Neuronal stem cell (in vitro differentiated cells): ENCODE measurements around the gene MYH7B.

Experiments
- DNase-seq: peaks from one replicate; pipeline ENCODE4 v3.0.0-alpha.2; 2013; ENCODE audit warnings: low spot score
- H2AFZ ChIP-seq: one replicate; pipeline ENCODE4 v1.6.1; 2013; ENCODE audit warnings: mild to moderate bottlenecking, low read length, inconsistent platforms
- H2AK5ac ChIP-seq: 2 replicates; pipeline ENCODE4 v1.6.1; 2013; ENCODE audit warnings: low read depth, mild to moderate bottlenecking, inconsistent platforms, low read length, moderate library complexity, mixed read lengths
- H2BK120ac ChIP-seq: 2 replicates; pipeline ENCODE4 v1.6.1; 2013; ENCODE audit warnings: low read depth, mild to moderate bottlenecking, inconsistent platforms, low read length, moderate library complexity, mixed read lengths
- H2BK12ac ChIP-seq: one replicate; pipeline ENCODE4 v1.6.1; 2013; ENCODE audit warnings: low read length, inconsistent platforms
- H2BK15ac ChIP-seq: 2 replicates; pipeline ENCODE4 v1.6.1; 2013; ENCODE audit warnings: mild to moderate bottlenecking, low read length, inconsistent platforms, mixed read lengths
- H2BK5ac ChIP-seq: one replicate; pipeline ENCODE4 v1.6.1; 2013; ENCODE audit warnings: inconsistent platforms, mild to moderate bottlenecking, low read length, moderate library complexity
- H3K14ac ChIP-seq: one replicate; pipeline ENCODE4 v1.6.1; 2013; ENCODE audit warnings: low read length, inconsistent platforms
- H3K18ac ChIP-seq: 2 replicates; pipeline ENCODE4 v1.6.1; 2013; ENCODE audit warnings: low read length, inconsistent platforms
- H3K23ac ChIP-seq: 2 replicates; pipeline ENCODE4 v1.6.1; 2013; ENCODE audit warnings: low read depth, mild to moderate bottlenecking, mixed read lengths, low read length, inconsistent platforms; ENCODE audit not compliant: poor library complexity
- H3K27ac ChIP-seq: replicated peaks from 3 replicates; pipeline ENCODE4 v1.5.1; 2013; ENCODE audit warnings: low read length, inconsistent platforms
- H3K27me3 ChIP-seq, 3 experiments: 2 replicates each; pipeline ENCODE4 v1.6.1; 2013; ENCODE audit warnings: low read length in 3 of 3, mild to moderate bottlenecking in 2 of 3, inconsistent platforms in 1 of 3, low read depth in 1 of 3, mixed read lengths in 1 of 3, moderate library complexity in 1 of 3; ENCODE audit not compliant: control insufficient read depth in 3 of 3, insufficient read depth in 3 of 3
- H3K36me3 ChIP-seq, 2 donors: replicated peaks in 1 of 2; 2 replicates each; pipeline ENCODE4 v1.6.1; 2013; ENCODE audit warnings: low read length in 2 of 2; ENCODE audit not compliant: control insufficient read depth in 2 of 2, insufficient read depth in 2 of 2
- H3K4ac ChIP-seq: 2 replicates; pipeline ENCODE4 v1.6.1; 2013; ENCODE audit warnings: inconsistent platforms, mild to moderate bottlenecking, low read length, moderate library complexity
- H3K4me1 ChIP-seq, 2 donors: 1 replicate in 1 of 2; 2 replicates in 1 of 2; pipeline ENCODE4 v1.6.1; 2013; ENCODE audit warnings: low read length in 2 of 2, low read depth in 1 of 2; ENCODE audit not compliant: control insufficient read depth in 2 of 2, insufficient read depth in 1 of 2
- H3K4me2 ChIP-seq: one replicate; pipeline ENCODE4 v1.6.1; 2013; ENCODE audit warnings: mild to moderate bottlenecking, low read length, inconsistent platforms; ENCODE audit not compliant: insufficient read depth, poor library complexity, severe bottlenecking
- H3K4me3 ChIP-seq, 2 donors: 2 replicates each; pipeline ENCODE4 v1.5.1; 2013; ENCODE audit warnings: low read length in 2 of 2, mild to moderate bottlenecking in 2 of 2, inconsistent platforms in 1 of 2, moderate library complexity in 1 of 2
- H3K79me1 ChIP-seq: one replicate; pipeline ENCODE4 v1.6.1; 2013; ENCODE audit warnings: low read depth, mild to moderate bottlenecking, inconsistent platforms, low read length, moderate library complexity
- H3K9ac ChIP-seq: one replicate; pipeline ENCODE4 v1.6.1; 2013; ENCODE audit warnings: mild to moderate bottlenecking, low read depth, low read length, inconsistent platforms; ENCODE audit not compliant: poor library complexity
- H3K9me3 ChIP-seq, 2 donors: replicated peaks in 1 of 2; 2 replicates each; pipeline versions ENCODE3 to v1.6.1; 2013; ENCODE audit warnings: low read length in 2 of 2, mild to moderate bottlenecking in 2 of 2, inconsistent platforms in 1 of 2, low read depth in 1 of 2, mixed read lengths in 1 of 2, moderate library complexity in 1 of 2; ENCODE audit not compliant: control insufficient read depth in 2 of 2, insufficient read depth in 1 of 2
- H4K8ac ChIP-seq: one replicate; pipeline ENCODE4 v1.6.1; 2013; ENCODE audit warnings: low read depth, mild to moderate bottlenecking, inconsistent platforms, low read length, moderate library complexity
- H4K91ac ChIP-seq: one replicate; pipeline ENCODE4 v1.6.1; 2013; ENCODE audit warnings: low read length, low read depth, mild to moderate bottlenecking, inconsistent platforms; ENCODE audit not compliant: poor library complexity
- WGBS, 2 donors: extraction: QIAGEN DNeasy Blood & Tissue Kit; methylation state at CpG; one replicate each; pipeline ENCODE4 v1.1.7; 2013; ENCODE audit warnings: missing lambda C conversion rate in 2 of 2, mixed read lengths in 1 of 2; ENCODE audit not compliant: insufficient read length in 2 of 2, insufficient replicate concordance in 1 of 2; ENCODE audit errors: extremely low coverage in 2 of 2; 5-methylcytosine and 5-hydroxymethylcytosine counted together

MYH7B gene

GRCh38 chr20:34943808-34944567, 11.7 kb upstream of the MYH7B start:
- Histone ChIP-seq H2BK15ac (no peak overlapping the region), H3K27ac (no peak overlapping the region), H3K79me1 (no peaks in the 10 kb centered on the region), H3K36me3 (peaks cover 15 to 79% of the 10 kb centered on the region in 2 donors), H2BK12ac (no peak overlapping the region), H3K9me3 (no peaks in the 10 kb centered on the region), H3K27me3 (no peaks in the 10 kb centered on the region), H2AFZ (no peak overlapping the region), H3K18ac (no peak overlapping the region), H3K4me3 (no peak overlapping the region), H3K23ac (no peak overlapping the region), H2BK5ac (no peak overlapping the region), H3K4me1 (no peaks in the 10 kb centered on the region), H3K4me2 (no peak overlapping the region), H3K9ac (no peak overlapping the region), H4K8ac (no peak overlapping the region), H2BK120ac (no peak overlapping the region), H2AK5ac (no peak overlapping the region), H3K4ac (no peak overlapping the region), H3K14ac (no peak overlapping the region), H4K91ac (no peak overlapping the region)
- no CpG with 5 or more reads among the region's 2 CpGs for WGBS, 2 donors
- DNase-seq: no peak

- Histone ChIP-seq H3K18ac (no peak overlapping the region), H4K8ac (no peak overlapping the region), H3K36me3 (peaks cover 11 to 79% of the 10 kb centered on the region in 2 donors), H3K27me3 (no peaks in the 10 kb centered on the region), H2AK5ac (no peak overlapping the region), H3K27ac (no peak overlapping the region), H3K9ac (no peak overlapping the region), H2BK15ac (no peak overlapping the region), H2BK5ac (no peak overlapping the region), H3K9me3 (no peaks in the 10 kb centered on the region), H2BK12ac (no peak overlapping the region), H3K23ac (no peak overlapping the region), H3K4me2 (no peak overlapping the region), H2BK120ac (no peak overlapping the region), H3K79me1 (no peaks in the 10 kb centered on the region), H3K4me1 (no peaks in the 10 kb centered on the region), H4K91ac (no peak overlapping the region), H3K4ac (no peak overlapping the region), H2AFZ (no peak overlapping the region), H3K14ac (no peak overlapping the region), H3K4me3 (no peak overlapping the region)
- WGBS, 2 donors: no CpG with 5 or more reads among the region's 7 CpGs
- no peak for DNase-seq
Measured at GRCh38 chr20:34945315-34946077, 10.2 kb upstream of the MYH7B start.

- H2BK5ac ChIP-seq: no peak overlapping the region
- peaks cover 0 to 2% of the 10 kb centered on the region in 2 donors for H3K9me3 ChIP-seq
- no peaks in the 10 kb centered on the region for H3K79me1 ChIP-seq
- no peak overlapping the region for H3K14ac ChIP-seq
- no peak overlapping the region for H3K27ac ChIP-seq
- H2BK120ac ChIP-seq: no peak overlapping the region
- H2BK15ac ChIP-seq: no peak overlapping the region
- H2AK5ac ChIP-seq: no peak overlapping the region
- H4K8ac ChIP-seq: no peak overlapping the region
- no peak overlapping the region for H2BK12ac ChIP-seq
- no peak overlapping the region for H3K4ac ChIP-seq
- H3K9ac ChIP-seq: no peak overlapping the region
- peaks cover 11 to 80% of the 10 kb centered on the region in 2 donors for H3K36me3 ChIP-seq
- H4K91ac ChIP-seq: no peak overlapping the region
- peaks cover 0 to 2% of the 10 kb centered on the region in 2 donors for H3K4me1 ChIP-seq
- no peak overlapping the region for H3K4me2 ChIP-seq
- no peak overlapping the region for H3K18ac ChIP-seq
- no peak for DNase-seq
- H2AFZ ChIP-seq: no peak overlapping the region
- H3K27me3 ChIP-seq: no peaks in the 10 kb centered on the region
- H3K23ac ChIP-seq: no peak overlapping the region
- WGBS, 2 donors: no CpG with 5 or more reads among the region's 3 CpGs
- no peak overlapping the region for H3K4me3 ChIP-seq
Measured at GRCh38 chr20:34946661-34947060, 9.0 kb upstream of the MYH7B start.

- no peak overlapping the region for H2BK5ac ChIP-seq
- no peak overlapping the region for H2BK15ac ChIP-seq
- no peak overlapping the region for H3K18ac ChIP-seq
- peaks cover 8 to 73% of the 10 kb centered on the region in 2 donors for H3K36me3 ChIP-seq
- peaks cover 0 to 2% of the 10 kb centered on the region in 2 donors for H3K9me3 ChIP-seq
- H2BK12ac ChIP-seq: no peak overlapping the region
- H4K91ac ChIP-seq: no peak overlapping the region
- no peaks in the 10 kb centered on the region for H3K27me3 ChIP-seq
- no peak overlapping the region for H3K4ac ChIP-seq
- no peak overlapping the region for H3K4me2 ChIP-seq
- no peak overlapping the region for H2BK120ac ChIP-seq
- H3K4me3 ChIP-seq: no peak overlapping the region
- no peak for DNase-seq
- H4K8ac ChIP-seq: no peak overlapping the region
- peaks cover 0 to 6% of the 10 kb centered on the region in 2 donors for H3K4me1 ChIP-seq
- no peak overlapping the region for H3K9ac ChIP-seq
- H3K23ac ChIP-seq: no peak overlapping the region
- no peak overlapping the region for H3K27ac ChIP-seq
- no peak overlapping the region for H2AK5ac ChIP-seq
- no peak overlapping the region for H3K14ac ChIP-seq
- no peak overlapping the region for H2AFZ ChIP-seq
- H3K79me1 ChIP-seq: no peaks in the 10 kb centered on the region
Measured at GRCh38 chr20:34947336-34947735, 8.3 kb upstream of the MYH7B start.
